HG03469 (cell line): ENCODE results near the gene OR4D9.

ENCODE experiments used
- ATAC-seq: cut with Tn5 transposase; IDR thresholded peaks from one replicate; pipeline ENCODE4 v1.9.1; 2021; ENCODE audit warnings: mild to moderate bottlenecking, moderate library complexity, moderate number of reproducible peaks; ENCODE audit not compliant: unreplicated experiment

OR4D9 gene

GRCh38 chr11:59550368-59550841 is 39.1 kb downstream of the OR4D9 start:
- ATAC-seq: peak; percentile 84

- ATAC-seq: no peak
These were observed 39.7 kb downstream of the OR4D9 start for GRCh38 chr11:59550842-59551658.

GRCh38 chr11:59551659-59552521 is 40.6 kb downstream of the OR4D9 start:
- no peak for ATAC-seq

DNA sequence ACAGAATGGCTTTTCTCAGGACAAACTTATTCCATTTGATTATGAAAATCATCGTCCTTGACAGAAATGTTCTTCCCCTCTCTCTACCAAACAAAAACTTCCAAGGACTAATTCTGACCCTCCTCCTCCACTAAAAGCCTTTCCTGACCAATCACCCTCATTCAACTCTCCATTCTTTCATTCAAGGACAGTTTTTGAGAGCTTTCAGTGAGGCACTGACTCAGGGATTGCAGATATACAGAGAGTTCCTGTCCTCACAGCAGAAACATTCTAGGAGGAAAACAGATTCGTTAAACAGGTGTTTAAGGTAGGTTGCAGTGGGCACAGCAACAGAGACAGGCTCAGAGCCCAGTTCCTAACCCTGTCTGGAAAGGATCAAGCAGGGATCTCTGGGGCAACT is 41.5 kb downstream of the OR4D9 start:
- ATAC-seq: no peak

DNA sequence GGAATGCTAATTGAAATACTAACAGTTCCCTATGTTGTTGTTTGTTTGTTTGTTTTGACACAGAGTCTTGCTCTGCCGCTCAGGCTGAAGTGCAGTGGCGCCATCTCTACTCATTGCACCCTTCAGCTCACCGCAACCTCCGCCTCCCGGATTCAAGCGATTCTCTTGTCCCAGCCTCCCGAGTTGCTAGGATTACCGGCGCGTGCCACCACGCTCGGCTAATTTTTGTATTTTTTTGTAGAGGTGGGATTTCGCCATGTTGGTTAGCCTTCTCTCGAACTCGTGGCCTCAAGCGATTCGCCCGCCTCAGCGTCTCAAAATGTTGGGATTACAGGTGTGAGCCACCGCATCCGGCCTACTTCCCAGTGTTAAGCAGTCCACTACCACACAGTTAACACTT is 42.0 kb downstream of the OR4D9 start:
- no peak for ATAC-seq

- ATAC-seq: no peak
These were observed 44.3 kb downstream of the OR4D9 start for GRCh38 chr11:59555601-59556114.

- ATAC-seq: no peak
These were observed 45.0 kb downstream of the OR4D9 start for GRCh38 chr11:59556115-59556916.

DNA sequence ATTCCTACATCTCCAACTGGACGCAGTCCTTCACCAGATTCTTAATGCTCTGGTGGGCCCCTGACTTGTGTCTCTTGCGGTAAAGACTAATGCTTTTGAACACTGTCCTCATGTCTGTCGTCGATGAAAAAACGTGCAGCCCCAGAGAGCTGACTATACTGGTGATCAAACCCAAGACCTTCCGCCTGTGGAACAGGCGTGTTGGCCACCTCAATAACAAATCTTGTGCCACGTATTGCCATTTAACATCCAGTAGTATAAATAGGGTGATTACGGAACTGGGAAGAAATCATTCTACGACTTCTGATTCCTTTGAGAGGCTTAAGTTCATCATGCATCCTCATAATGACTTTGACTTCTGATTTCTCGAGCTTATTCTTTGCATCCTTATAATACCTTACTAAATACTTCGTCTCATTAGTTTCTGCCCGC is 45.6 kb downstream of the OR4D9 start:
- no peak for ATAC-seq

DNA sequence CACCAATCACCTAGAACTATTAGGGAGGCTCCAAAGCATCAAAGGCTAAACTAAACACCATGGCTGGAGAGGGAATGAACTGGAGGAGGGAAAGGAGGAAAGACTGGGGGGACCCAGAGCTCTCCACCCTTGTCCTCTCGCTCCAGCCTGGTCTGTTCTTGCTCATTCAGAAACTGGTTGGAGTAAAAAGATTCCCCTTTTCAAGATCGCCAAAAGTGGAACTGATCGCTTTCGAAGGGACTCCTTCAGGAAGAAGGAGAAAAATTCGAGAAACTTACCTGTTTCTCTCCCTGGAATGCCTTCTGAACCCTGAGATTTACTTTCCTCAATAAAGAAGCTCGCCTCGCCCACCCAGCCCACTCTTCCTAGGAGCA is 46.9 kb downstream of the OR4D9 start:
- ATAC-seq: no peak

- ATAC-seq: no peak
These were observed 48.5 kb downstream of the OR4D9 start for GRCh38 chr11:59559886-59560285.

DNA sequence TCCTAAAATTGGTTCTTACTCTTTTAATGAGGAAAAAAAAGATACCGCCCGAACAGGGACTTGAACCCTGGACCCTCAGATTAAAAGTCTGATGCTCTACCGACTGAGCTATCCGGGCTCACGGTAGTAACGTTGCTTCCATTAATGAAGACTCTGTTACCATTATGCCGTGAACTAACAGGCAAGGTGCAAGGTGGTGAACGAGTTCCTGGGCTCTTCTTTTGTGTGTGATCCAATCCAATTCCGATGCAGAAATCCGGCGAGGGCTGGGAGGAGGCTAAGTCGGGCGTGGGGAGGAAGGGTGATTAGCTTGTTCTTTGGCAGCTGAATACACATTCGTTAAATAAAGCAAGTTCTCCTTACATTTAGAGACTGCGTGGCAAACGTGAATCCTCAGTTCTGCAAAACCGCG is 49.0 kb downstream of the OR4D9 start:
- no peak for ATAC-seq

GRCh38 chr11:59560702-59561473 is 49.5 kb downstream of the OR4D9 start:
- no peak for ATAC-seq

DNA sequence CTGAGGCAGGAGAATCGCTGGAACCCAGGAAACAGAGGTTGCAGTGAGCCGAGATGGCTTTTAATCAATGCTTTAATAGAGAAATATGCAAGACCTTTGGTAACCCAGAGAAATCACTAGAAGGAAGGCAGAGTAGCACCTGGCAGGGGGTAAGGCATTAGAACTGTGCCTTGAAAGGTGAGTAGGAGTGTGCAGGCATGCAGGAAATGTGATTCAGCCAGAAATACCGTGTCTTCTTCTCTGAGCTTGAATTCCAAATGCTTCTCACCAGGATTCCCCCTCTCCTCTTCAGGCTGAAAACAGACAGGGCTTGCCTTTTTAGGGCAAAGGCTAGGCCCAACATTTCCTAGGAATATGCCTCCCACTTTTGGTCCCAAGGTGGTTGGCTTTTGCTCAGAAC is 51.0 kb downstream of the OR4D9 start:
- no peak for ATAC-seq
